DOHH2 (cell line): ENCODE results near the gene SELENOW.
"Not testable (repeated sequence)": the region's sequence is repeated elsewhere in the genome, so short reads cannot be mapped to it uniquely, and the experiment has no call there.

Experiments
- H3F3A ChIP-seq: fragments of 200-600 bp; sonication (generic), shearing (Covaris generic); 2 replicates; pipeline ENCODE4 v1.6.0; 2016; ENCODE audit warnings: antibody characterized with exemption, mild to moderate bottlenecking; ENCODE audit not compliant: control insufficient read depth, insufficient read depth
- H3K27ac ChIP-seq: fragments of 200-600 bp; sonication (generic); 2 replicates; pipeline ENCODE4 v1.5.1; 2014; ENCODE audit warnings: low read depth, mild to moderate bottlenecking, low read length, moderate library complexity
- H3K27me3 ChIP-seq: fragments of 200-600 bp; sonication (generic); 2 replicates; pipeline ENCODE4 v1.6.1; 2014; ENCODE audit warnings: mild to moderate bottlenecking, low read length, mixed read lengths; ENCODE audit not compliant: control insufficient read depth
- H3K36me3 ChIP-seq: fragments of 200-600 bp; sonication (generic); 2 replicates; pipeline ENCODE4 v1.6.1; 2014; ENCODE audit warnings: mild to moderate bottlenecking, low read length, moderate library complexity, mixed read lengths; ENCODE audit not compliant: control insufficient read depth
- H3K4me1 ChIP-seq: fragments of 200-600 bp; sonication (generic); 2 replicates; pipeline ENCODE4 v1.6.1; 2014; ENCODE audit warnings: mild to moderate bottlenecking, low read length, mixed read lengths; ENCODE audit not compliant: control insufficient read depth
- H3K4me2 ChIP-seq: fragments of 200-600 bp; sonication (generic); 2 replicates; pipeline ENCODE4 v1.6.0; 2014; ENCODE audit warnings: mild to moderate bottlenecking, low read length, moderate library complexity
- H3K4me3 ChIP-seq: fragments of 200-600 bp; sonication (generic); 2 replicates; pipeline ENCODE4 v1.5.1; 2014; ENCODE audit warnings: mild to moderate bottlenecking, low read length, mixed read lengths
- H3K79me2 ChIP-seq: fragments of 200-600 bp; sonication (generic); 2 replicates; pipeline ENCODE4 v1.6.1; 2014; ENCODE audit warnings: mild to moderate bottlenecking, low read length, mixed read lengths; ENCODE audit not compliant: control insufficient read depth
- H3K9me2 ChIP-seq: fragments of 200-600 bp; sonication (generic); replicated peaks from 2 replicates; pipeline ENCODE4 v1.6.1; 2014; ENCODE audit warnings: mild to moderate bottlenecking, low read length, mixed read lengths; ENCODE audit not compliant: control insufficient read depth
- H3K9me3 ChIP-seq: fragments of 200-600 bp; sonication (generic); 2 replicates; pipeline ENCODE4 v1.6.1; 2014; ENCODE audit warnings: antibody characterized with exemption, low read length, mixed read lengths; ENCODE audit not compliant: control insufficient read depth, insufficient read depth
- H4K20me1 ChIP-seq: fragments of 200-600 bp; sonication (generic); 2 replicates; pipeline ENCODE4 v1.6.0; 2014; ENCODE audit warnings: low read depth, mild to moderate bottlenecking, antibody characterized with exemption, low read length, moderate library complexity; ENCODE audit not compliant: control insufficient read depth, insufficient read depth
- EZH2phosphoT487 ChIP-seq: fragments of 200-600 bp; sonication (generic); IDR thresholded peaks from 2 replicates; pipeline ENCODE4 v1.6.1; 2017; ENCODE audit warnings: borderline replicate concordance, mild to moderate bottlenecking, antibody characterized with exemption, low read length, moderate library complexity, mixed read lengths
- TF ChIP-seq, protein P1 (sequence below): fragments of 200-600 bp; sonication (generic); IDR thresholded peaks from one replicate; pipeline ENCODE4 v1.5.1; 2014; ENCODE audit warnings: antibody characterized with exemption, mild to moderate bottlenecking, low read depth, low read length; ENCODE audit not compliant: poor library complexity, severe bottlenecking

Gene SELENOW

DNA sequence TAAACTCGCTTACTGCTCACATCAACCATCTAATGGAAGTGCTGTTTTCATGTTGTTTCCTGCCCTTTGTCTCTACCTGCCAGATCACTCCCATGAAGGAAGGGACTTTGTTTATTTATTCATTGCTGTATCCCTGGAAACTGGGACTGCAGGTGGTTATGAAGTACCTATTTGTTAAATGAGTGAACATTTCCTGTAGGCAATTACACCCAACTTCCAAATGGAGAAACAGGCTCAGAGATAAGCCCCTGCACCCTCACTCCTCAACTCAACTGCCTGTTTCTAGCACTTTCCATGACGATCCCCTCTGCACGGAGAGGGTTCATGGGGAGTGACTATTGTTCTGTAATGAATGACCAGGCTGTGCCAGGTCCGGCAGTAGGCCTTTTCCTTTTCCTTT lies 1.9 kb upstream of the SELENOW start:
- Histone ChIP-seq H3K4me2 (no peak overlapping the region), H3K36me3 (no peaks in the 10 kb centered on the region), H3K27ac (no peak overlapping the region)

DNA sequence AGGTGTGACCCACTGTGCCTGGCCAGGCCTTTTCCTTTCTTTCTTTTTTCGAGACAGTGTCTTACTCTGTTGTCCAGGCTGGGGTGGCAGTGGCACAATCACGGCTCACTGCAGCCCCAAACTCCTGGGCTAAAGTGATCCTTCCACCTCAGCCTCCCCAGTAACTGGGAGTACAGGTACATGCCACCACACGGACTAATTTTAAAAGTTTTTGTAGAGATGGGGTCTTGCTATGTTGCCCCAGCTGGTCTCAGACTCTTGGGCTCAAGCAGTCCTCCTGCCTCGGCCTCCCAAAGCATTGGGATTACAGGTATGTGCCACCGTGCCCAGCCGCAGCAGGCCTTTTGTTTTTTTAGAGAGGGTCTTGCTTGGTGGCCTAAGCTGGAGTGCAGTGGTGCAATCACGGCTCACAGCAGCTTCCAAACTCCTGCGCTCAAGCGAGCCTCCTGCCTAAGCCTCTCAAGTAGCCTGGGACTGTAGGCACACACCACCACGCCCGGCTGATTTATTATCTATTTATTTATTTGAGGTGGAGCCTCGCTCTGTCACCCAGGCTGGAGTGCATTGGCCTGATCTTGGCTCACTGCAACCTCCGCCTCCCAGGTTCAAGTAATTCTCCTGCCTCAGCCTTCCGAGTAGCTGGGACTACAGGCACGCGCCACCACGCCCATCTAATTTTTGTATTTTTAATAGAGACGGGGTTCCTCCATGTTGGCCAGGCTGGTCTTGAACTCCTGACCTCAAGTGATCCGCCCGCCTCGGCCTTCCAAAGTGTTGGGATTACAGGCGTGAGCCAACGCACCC lies 1.1 kb upstream of the SELENOW start:
- not testable (repeated sequence) for H3K27ac ChIP-seq, H3F3A ChIP-seq, H4K20me1 ChIP-seq, H3K79me2 ChIP-seq, H3K9me3 ChIP-seq, H3K9me2 ChIP-seq, H3K27me3 ChIP-seq, H3K36me3 ChIP-seq
- Histone ChIP-seq H3K4me2 (peak overlapping the region; percentile 74), H3K4me3 (peak overlapping the region; percentile 72; the same call in 1 of the 2 replicates), H3K4me1 (peaks cover 14% of the 10 kb centered on the region; the same call in 1 of the 2 replicates)

More for the DNA sequence above, 1.9 kb upstream of the SELENOW start:
- no peaks in the 10 kb centered on the region for H4K20me1 ChIP-seq
- no peaks in the 10 kb centered on the region for H3K9me3 ChIP-seq
- no peaks in the 10 kb centered on the region for H3K9me2 ChIP-seq
- peaks cover 7% of the 10 kb centered on the region for H3K27me3 ChIP-seq
- H3K79me2 ChIP-seq = no peaks in the 10 kb centered on the region
- TF ChIP-seq EZH2phosphoT487 = no peak
- TF ChIP-seq, protein P1, sequence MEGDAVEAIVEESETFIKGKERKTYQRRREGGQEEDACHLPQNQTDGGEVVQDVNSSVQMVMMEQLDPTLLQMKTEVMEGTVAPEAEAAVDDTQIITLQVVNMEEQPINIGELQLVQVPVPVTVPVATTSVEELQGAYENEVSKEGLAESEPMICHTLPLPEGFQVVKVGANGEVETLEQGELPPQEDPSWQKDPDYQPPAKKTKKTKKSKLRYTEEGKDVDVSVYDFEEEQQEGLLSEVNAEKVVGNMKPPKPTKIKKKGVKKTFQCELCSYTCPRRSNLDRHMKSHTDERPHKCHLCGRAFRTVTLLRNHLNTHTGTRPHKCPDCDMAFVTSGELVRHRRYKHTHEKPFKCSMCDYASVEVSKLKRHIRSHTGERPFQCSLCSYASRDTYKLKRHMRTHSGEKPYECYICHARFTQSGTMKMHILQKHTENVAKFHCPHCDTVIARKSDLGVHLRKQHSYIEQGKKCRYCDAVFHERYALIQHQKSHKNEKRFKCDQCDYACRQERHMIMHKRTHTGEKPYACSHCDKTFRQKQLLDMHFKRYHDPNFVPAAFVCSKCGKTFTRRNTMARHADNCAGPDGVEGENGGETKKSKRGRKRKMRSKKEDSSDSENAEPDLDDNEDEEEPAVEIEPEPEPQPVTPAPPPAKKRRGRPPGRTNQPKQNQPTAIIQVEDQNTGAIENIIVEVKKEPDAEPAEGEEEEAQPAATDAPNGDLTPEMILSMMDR = no peak
- H3K4me1 ChIP-seq = peaks cover 14% of the 10 kb centered on the region; the same call in 1 of the 2 replicates
- H3F3A ChIP-seq = no peaks in the 10 kb centered on the region; the same call in 1 of the 2 replicates
- H3K4me3 ChIP-seq = no peak overlapping the region

DNA sequence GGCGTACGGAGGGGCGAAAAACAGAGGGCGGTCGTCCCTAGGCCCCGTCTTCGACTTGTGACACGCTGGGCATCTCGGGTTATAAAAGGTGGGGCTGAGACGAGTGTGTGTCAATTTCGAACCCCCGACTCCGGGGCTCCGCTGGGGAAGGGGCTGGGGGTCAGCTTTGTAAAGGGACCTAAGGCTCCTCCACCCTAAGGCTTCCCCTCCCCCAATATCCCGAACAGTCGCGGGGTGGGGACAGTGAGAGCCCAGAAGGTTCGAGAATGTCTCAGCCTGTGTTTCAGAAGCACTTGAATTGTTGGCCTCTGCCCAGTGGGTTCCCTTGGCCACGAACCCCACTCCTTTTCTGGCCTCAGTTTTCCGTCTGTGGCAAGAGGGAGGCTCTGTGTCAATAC lies 450 bp downstream of the SELENOW start:
- Histone ChIP-seq H4K20me1 (no peaks in the 10 kb centered on the region), H3K4me3 (peak overlapping the region; percentile 72), H3K36me3 (no peaks in the 10 kb centered on the region), H3K4me1 (peaks cover 14% of the 10 kb centered on the region; the same call in 1 of the 2 replicates), H3K4me2 (peak overlapping the region; percentile 74), H3K9me3 (no peaks in the 10 kb centered on the region), H3K9me2 (no peaks in the 10 kb centered on the region), H3K27me3 (peaks cover 7% of the 10 kb centered on the region), H3F3A (no peaks in the 10 kb centered on the region; the same call in 1 of the 2 replicates), H3K27ac (no peak overlapping the region), H3K79me2 (no peaks in the 10 kb centered on the region)
- TF ChIP-seq, protein P1 = no peak
- no peak for TF ChIP-seq EZH2phosphoT487

DNA sequence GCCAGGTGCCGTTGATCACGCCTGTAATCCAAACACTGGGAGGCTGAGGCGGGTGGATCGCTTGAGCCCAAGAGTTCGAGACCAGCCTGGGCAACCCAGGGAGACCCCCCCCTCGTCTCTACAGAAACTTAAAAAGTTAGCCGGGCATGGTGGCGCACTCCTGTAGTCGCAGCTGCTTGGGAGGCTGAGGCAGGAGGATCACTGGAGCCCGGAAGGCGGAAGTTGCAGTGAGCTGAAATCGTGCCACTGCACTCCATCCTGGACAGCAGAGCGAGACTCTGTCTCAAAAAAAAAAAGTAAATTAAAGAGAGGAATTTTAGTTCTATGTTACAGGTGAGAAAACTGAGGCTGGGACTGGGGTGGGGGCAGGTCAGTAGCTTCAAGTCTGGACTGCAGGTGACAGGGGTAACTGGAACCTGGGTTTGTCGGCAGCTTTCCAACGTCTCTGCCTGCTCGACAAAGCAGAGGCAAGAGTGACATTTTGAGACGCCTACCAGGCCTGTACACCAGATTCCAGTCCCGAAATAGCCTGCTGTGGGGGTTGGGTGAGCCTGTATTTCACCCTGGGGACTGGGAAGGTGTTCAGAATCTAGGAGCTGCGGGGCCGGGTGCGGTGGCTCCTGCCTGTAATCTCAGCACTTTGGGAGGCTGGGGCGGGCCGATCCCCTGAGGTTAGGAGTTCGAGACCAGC lies 1.2 kb downstream of the SELENOW start:
- Histone ChIP-seq H3F3A (no peaks in the 10 kb centered on the region; the same call in 1 of the 2 replicates), H3K9me3 (no peaks in the 10 kb centered on the region), H3K4me3 (peak overlapping the region; percentile 72; the same call in 1 of the 2 replicates), H3K27me3 (peaks cover 7% of the 10 kb centered on the region), H4K20me1 (no peaks in the 10 kb centered on the region), H3K36me3 (no peaks in the 10 kb centered on the region), H3K4me1 (peaks cover 14% of the 10 kb centered on the region; the same call in 1 of the 2 replicates), H3K27ac (no peak overlapping the region), H3K4me2 (peak overlapping the region; percentile 74), H3K79me2 (no peaks in the 10 kb centered on the region), H3K9me2 (no peaks in the 10 kb centered on the region)
- TF ChIP-seq EZH2phosphoT487 = no peak
- TF ChIP-seq, protein P1 = no peak
